ENCODE results near the gene GHSR.

The GHSR gene

DNA sequence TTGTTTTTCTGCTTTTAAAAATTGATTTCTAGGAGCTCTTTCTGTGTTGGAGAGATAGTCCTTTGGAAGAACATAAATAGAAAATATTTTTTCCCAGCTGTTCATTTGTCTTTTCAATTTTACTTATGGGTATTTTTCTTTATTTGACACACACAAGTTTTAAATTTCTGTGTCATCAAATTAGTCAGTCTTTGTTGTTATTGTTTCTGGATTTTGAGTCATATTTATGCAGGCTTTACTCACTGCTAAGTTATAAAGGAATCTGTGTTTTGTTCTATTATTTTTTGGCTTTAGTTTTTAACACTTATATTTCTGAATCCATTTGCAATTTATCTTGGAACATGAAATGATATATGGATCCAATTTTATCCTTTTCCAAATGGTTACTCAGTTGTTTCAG, 5.9 kb upstream of the GHSR start:
- no peaks in the 10 kb centered on the region for H3K27me3 ChIP-seq (ENCODE audit: insufficient read depth, low read length, poor library complexity)
- H3K36me3 ChIP-seq (ENCODE audit: insufficient read depth, low read length) = no peaks in the 10 kb centered on the region
- H3K4me2 ChIP-seq (ENCODE audit: insufficient read depth, low read length) = no peak overlapping the region
- TF ChIP-seq EZH2 (IDR thresholded peaks at IDR 0.05; ENCODE audit: borderline replicate concordance, low read depth, low read length, severe bottlenecking) = no peak
- TF ChIP-seq, protein P1, sequence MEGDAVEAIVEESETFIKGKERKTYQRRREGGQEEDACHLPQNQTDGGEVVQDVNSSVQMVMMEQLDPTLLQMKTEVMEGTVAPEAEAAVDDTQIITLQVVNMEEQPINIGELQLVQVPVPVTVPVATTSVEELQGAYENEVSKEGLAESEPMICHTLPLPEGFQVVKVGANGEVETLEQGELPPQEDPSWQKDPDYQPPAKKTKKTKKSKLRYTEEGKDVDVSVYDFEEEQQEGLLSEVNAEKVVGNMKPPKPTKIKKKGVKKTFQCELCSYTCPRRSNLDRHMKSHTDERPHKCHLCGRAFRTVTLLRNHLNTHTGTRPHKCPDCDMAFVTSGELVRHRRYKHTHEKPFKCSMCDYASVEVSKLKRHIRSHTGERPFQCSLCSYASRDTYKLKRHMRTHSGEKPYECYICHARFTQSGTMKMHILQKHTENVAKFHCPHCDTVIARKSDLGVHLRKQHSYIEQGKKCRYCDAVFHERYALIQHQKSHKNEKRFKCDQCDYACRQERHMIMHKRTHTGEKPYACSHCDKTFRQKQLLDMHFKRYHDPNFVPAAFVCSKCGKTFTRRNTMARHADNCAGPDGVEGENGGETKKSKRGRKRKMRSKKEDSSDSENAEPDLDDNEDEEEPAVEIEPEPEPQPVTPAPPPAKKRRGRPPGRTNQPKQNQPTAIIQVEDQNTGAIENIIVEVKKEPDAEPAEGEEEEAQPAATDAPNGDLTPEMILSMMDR (IDR thresholded peaks at IDR 0.05; ENCODE audit: borderline replicate concordance, extremely low read depth, low read length, poor library complexity, severe bottlenecking) = no peak
- no peak overlapping the region for H3K27ac ChIP-seq (ENCODE audit: low read length)
- no peak overlapping the region for H3K4me3 ChIP-seq (ENCODE audit: low read depth in 1 of 2, low read length in 2 of 2)
- no peak for ATAC-seq (ENCODE audit: insufficient read depth, low read depth)
- H2AFZ ChIP-seq (ENCODE audit: low read depth, low read length) = no peak overlapping the region
- no peaks in the 10 kb centered on the region for H4K20me1 ChIP-seq (ENCODE audit: insufficient read depth, low read length)
- no peak overlapping the region for H3K9ac ChIP-seq (ENCODE audit: low read depth, low read length)
- H3K4me1 ChIP-seq (ENCODE audit: insufficient read depth, low read length) = no peaks in the 10 kb centered on the region
- no peaks in the 10 kb centered on the region for H3K79me2 ChIP-seq (ENCODE audit: insufficient read depth, low read length)
- DNase-seq = no peak
- no peaks in the 10 kb centered on the region for H3K9me3 ChIP-seq (ENCODE audit: insufficient read depth, low read length, severe bottlenecking)

DNA sequence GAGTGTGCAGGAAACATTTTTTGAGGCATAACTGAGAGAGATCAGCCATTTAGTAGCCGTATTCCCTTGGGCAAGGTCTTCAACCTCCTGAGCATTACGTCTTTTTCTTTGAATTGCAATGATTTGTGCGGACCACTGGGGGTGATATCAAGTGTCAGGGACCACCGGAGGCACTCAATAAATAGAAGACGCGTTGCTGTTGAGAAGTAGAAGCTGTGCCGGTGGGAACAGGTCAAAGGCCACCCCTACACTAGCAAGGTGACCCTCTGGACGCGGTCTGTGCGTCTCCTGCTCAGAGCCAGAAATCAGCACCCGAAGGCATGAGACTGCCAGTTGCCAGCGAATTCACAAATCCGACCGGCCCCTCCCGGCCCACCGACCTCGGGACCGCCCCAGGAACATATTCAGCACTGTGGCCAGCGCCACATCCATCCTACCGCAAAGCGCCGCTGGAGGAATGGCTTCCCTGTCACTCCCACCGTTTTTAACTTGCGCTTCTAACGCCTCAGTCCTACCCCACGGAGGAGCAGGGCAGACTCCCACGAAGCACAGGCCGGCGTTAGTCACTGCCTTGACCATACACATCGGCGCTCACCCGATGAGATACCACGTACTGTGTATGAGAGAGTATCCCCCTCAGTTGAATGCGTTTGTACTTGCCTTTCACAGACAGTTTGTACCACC, 1.4 kb upstream of the GHSR start:
- Histone ChIP-seq H3K4me2 (ENCODE audit: insufficient read depth, low read length) (no peak overlapping the region), H3K27me3 (ENCODE audit: insufficient read depth, low read length, poor library complexity) (no peaks in the 10 kb centered on the region), H3K9me3 (ENCODE audit: insufficient read depth, low read length, severe bottlenecking) (peaks cover 8% of the 10 kb centered on the region), H4K20me1 (ENCODE audit: insufficient read depth, low read length) (no peaks in the 10 kb centered on the region), H3K4me1 (ENCODE audit: insufficient read depth, low read length) (no peaks in the 10 kb centered on the region), H3K4me3 (ENCODE audit: low read depth in 1 of 2, low read length in 2 of 2) (no peak overlapping the region), H2AFZ (ENCODE audit: low read depth, low read length) (no peak overlapping the region), H3K27ac (ENCODE audit: low read length) (no peak overlapping the region), H3K36me3 (ENCODE audit: insufficient read depth, low read length) (no peaks in the 10 kb centered on the region), H3K9ac (ENCODE audit: low read depth, low read length) (no peak overlapping the region), H3K79me2 (ENCODE audit: insufficient read depth, low read length) (no peaks in the 10 kb centered on the region)
- DNase-seq = no peak
- TF ChIP-seq, protein P1 (IDR thresholded peaks at IDR 0.05; ENCODE audit: borderline replicate concordance, extremely low read depth, low read length, poor library complexity, severe bottlenecking) = no peak
- no peak for TF ChIP-seq EZH2 (IDR thresholded peaks at IDR 0.05; ENCODE audit: borderline replicate concordance, low read depth, low read length, severe bottlenecking)
- no peak for ATAC-seq (ENCODE audit: insufficient read depth, low read depth)

DNA sequence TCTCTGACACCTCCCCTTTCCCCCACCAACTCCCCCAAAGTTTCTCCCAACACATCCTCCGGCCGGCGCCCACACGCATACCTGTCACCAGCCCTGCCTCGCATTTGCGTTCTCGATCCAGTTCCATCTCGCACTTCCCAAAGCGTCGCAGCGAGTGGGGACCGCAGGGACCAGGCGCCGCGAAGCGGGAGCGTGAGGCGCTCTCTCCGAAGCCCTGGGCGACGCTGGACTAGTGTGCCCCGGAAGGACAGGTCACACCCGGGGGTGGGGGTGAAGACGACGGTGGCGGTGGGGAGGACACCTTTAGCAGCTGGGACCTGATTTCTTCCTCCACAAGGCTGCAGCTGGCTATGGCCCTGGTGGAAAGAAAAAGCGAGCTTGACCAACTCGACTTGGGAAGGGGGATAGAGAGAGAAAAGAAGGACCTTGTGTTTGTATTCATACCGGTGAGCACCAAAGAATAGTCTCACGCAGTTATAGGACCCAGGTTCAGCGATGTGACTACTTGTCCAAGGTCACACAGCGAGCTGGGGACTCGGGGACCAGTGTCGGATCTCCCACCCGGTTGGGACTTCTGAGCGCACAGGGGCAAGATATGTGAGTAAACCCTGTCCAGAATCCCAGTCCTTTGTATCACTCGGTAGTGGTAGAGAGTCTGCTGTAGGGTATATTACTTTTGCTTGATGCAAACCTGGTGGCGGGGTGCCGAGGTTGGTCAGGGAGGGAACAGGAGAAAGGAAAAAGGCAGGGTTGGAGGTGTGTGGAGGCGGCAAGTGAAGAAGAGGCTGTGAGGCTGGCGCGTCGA, 607 bp upstream of the GHSR start:
- Histone ChIP-seq H2AFZ (ENCODE audit: low read depth, low read length) (no peak overlapping the region), H3K4me3 (ENCODE audit: low read depth in 1 of 2, low read length in 2 of 2) (no peak overlapping the region), H3K27me3 (ENCODE audit: insufficient read depth, low read length, poor library complexity) (no peaks in the 10 kb centered on the region), H3K9ac (ENCODE audit: low read depth, low read length) (no peak overlapping the region), H3K79me2 (ENCODE audit: insufficient read depth, low read length) (no peaks in the 10 kb centered on the region), H3K4me2 (ENCODE audit: insufficient read depth, low read length) (no peak overlapping the region), H3K9me3 (ENCODE audit: insufficient read depth, low read length, severe bottlenecking) (peaks cover 8% of the 10 kb centered on the region), H3K4me1 (ENCODE audit: insufficient read depth, low read length) (no peaks in the 10 kb centered on the region), H3K27ac (ENCODE audit: low read length) (no peak overlapping the region), H4K20me1 (ENCODE audit: insufficient read depth, low read length) (no peaks in the 10 kb centered on the region), H3K36me3 (ENCODE audit: insufficient read depth, low read length) (no peaks in the 10 kb centered on the region)
- DNase-seq = no peak
- TF ChIP-seq, protein P1 (IDR thresholded peaks at IDR 0.05; ENCODE audit: borderline replicate concordance, extremely low read depth, low read length, poor library complexity, severe bottlenecking) = no peak
- TF ChIP-seq EZH2 (IDR thresholded peaks at IDR 0.05; ENCODE audit: borderline replicate concordance, low read depth, low read length, severe bottlenecking) = no peak
- ATAC-seq (ENCODE audit: insufficient read depth, low read depth) = no peak

Data from DND-41 (cell line).